Left ventricle myocardium inferior (tissue), 1 donor: Measurements from ENCODE around the gene CFAP46. TPM values are rescaled to one million over a fixed set of nuclear protein-coding genes. Genes with fewer than 3 reads are reported as not detected.
A peak's percentile ranks its signal among the peaks of the same experiment; 100 is the strongest.

ENCODE experiments used
- DNase-seq: peaks from one replicate; pipeline ENCODE4 v3.0.0-alpha.2; 2020
- H3K27ac ChIP-seq: fragments of 200-600 bp; replicated peaks from 2 replicates; pipeline ENCODE4 v1.8.0; 2021
- H3K27me3 ChIP-seq: fragments of 200-600 bp; 2 replicates; pipeline ENCODE4 v1.8.0; 2021; ENCODE audit warnings: low read depth
- H3K36me3 ChIP-seq: fragments of 200-600 bp; 2 replicates; pipeline ENCODE4 v1.8.0; 2021
- H3K4me1 ChIP-seq: fragments of 200-600 bp; 2 replicates; pipeline ENCODE4 v1.8.0; 2021
- H3K4me3 ChIP-seq: fragments of 200-600 bp; 2 replicates; pipeline ENCODE4 v1.8.0; 2021; ENCODE audit warnings: mild to moderate bottlenecking, moderate library complexity
- H3K9me3 ChIP-seq: fragments of 200-600 bp; replicated peaks from 2 replicates; pipeline ENCODE4 v1.8.0; 2021
- intact Hi-C: fragments of 100-400 bp; cut with micrococcal nuclease; formaldehyde crosslinking; loops from one replicate; pipeline ENCODE4 v1.11.0; 2022
- total RNA-seq: library from RNA; stranded (reverse); fragmentation: NEBNext Ultra II Directional; extraction: Animal tissue kit (Norgen Biotek cat#: 25700); gene quantifications from one replicate; pipeline ENCODE4 v1.2.1, GENCODE V29; 2021
- TF ChIP-seq, protein P1 (sequence below): fragments of 200-600 bp; IDR thresholded peaks from 2 replicates; pipeline ENCODE4 v1.8.0; 2021; ENCODE audit warnings: antibody characterized with exemption, mild to moderate bottlenecking, borderline replicate concordance
- donor health status: DM: no; HTN: yes; CAD: no; lungs with severe emphysema.

The CFAP46 gene
- total RNA-seq, 1 donor from 2014 or later: 0.99 TPM

DNA sequence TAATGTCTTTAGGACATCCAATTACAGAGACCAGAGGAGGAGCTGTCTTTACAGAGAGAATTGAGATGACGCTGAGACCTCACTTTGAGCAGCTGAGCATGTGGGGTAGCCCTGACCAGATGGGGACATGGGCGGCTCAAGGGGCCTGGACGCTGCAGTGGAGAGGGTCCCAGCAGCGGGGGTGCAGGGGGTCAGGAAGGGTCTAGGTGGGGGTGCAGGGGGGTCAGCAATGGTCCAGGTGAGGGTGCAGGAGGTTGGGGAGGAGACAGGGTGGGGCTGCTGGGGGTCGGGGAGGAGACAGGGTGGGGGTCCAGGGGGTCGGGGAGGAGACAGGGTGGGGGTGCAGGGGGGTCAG, 43.2 kb upstream of the CFAP46 start:
- no peaks in the 10 kb centered on the region for H3K36me3 ChIP-seq
- peaks cover 51% of the 10 kb centered on the region for H3K27me3 ChIP-seq
- no peaks in the 10 kb centered on the region for H3K9me3 ChIP-seq
- no peak overlapping the region for H3K27ac ChIP-seq
- intact Hi-C loops: no loop called here
- TF ChIP-seq, protein P1, sequence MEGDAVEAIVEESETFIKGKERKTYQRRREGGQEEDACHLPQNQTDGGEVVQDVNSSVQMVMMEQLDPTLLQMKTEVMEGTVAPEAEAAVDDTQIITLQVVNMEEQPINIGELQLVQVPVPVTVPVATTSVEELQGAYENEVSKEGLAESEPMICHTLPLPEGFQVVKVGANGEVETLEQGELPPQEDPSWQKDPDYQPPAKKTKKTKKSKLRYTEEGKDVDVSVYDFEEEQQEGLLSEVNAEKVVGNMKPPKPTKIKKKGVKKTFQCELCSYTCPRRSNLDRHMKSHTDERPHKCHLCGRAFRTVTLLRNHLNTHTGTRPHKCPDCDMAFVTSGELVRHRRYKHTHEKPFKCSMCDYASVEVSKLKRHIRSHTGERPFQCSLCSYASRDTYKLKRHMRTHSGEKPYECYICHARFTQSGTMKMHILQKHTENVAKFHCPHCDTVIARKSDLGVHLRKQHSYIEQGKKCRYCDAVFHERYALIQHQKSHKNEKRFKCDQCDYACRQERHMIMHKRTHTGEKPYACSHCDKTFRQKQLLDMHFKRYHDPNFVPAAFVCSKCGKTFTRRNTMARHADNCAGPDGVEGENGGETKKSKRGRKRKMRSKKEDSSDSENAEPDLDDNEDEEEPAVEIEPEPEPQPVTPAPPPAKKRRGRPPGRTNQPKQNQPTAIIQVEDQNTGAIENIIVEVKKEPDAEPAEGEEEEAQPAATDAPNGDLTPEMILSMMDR: no peak
- no peak for DNase-seq
- H3K4me3 ChIP-seq: no peak overlapping the region
- peaks cover 4% of the 10 kb centered on the region for H3K4me1 ChIP-seq

GRCh38 chr10:132984801-132985545, 42.6 kb upstream of the CFAP46 start:
- Histone ChIP-seq H3K9me3 (no peaks in the 10 kb centered on the region), H3K36me3 (no peaks in the 10 kb centered on the region), H3K4me3 (no peak overlapping the region), H3K27me3 (peaks cover 51% of the 10 kb centered on the region), H3K27ac (no peak overlapping the region), H3K4me1 (peaks cover 4% of the 10 kb centered on the region)
- TF ChIP-seq, protein P1: no peak
- intact Hi-C loops: no loop called here
- DNase-seq: no peak

DNA sequence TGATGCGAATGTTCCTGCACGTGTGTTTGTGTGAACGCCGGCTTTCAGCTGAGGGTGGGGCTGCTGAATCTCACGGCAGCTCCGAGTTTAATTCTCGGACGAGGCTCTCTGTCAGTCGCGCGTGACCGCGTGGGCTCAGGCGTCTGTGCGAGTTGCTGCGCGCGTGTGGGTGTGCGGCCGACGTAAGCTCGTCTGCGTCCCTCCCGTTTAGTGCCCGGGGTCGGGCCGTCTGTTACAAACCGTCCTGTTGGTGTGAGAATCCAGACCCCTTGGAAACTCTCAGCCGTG, 41.6 kb upstream of the CFAP46 start:
- Histone ChIP-seq H3K4me3 (no peak overlapping the region), H3K27ac (no peak overlapping the region), H3K27me3 (peaks cover 61% of the 10 kb centered on the region), H3K36me3 (no peaks in the 10 kb centered on the region), H3K9me3 (no peaks in the 10 kb centered on the region), H3K4me1 (peaks cover 4% of the 10 kb centered on the region)
- DNase-seq: no peak
- TF ChIP-seq, protein P1: no peak
- intact Hi-C loops: no loop called here

DNA sequence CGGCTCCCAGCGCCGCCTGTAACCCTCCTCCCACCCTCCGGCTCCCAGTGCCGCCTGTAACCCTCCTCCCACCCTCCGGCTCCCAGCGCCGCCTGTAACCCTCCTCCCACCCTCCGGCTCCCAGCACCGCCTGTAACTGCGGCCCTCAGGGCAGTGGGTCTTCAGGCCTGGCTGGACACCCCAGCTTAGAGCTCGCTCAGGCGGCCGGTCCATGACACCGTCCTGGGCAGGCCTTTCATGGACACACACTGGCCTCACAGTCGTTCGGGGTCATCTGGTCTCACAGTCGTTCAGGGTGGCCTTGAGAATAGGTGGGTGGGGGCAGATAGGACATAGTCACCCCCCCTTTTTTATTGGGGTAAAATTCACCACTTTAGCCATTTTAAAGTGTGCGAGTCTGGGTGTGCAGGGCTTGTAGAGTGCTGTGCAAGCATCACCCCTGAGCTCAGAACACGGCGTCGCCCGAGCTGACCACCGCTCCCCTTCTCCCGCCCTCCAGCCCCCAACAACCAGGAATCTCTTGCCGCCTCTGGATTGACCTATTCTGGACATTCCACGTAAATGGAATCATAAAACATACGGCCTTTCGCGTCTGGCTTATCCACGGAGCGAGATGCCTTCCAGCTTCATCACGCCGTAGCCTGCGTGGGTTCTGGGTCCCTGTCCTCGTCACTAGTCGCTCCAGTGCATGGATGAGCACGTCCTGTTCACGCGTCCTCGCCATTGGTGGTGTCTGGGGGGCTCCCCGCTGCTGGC, 41.1 kb upstream of the CFAP46 start:
- no peak for DNase-seq
- H3K27ac ChIP-seq: no peak overlapping the region

GRCh38 chr10:132982301-132982989, 40.1 kb upstream of the CFAP46 start:
- DNase-seq: peak; percentile 21
- H3K27ac ChIP-seq: no peak overlapping the region
- H3K4me3 ChIP-seq: no peak overlapping the region
- TF ChIP-seq, protein P1: no peak
- H3K9me3 ChIP-seq: no peaks in the 10 kb centered on the region
- no peaks in the 10 kb centered on the region for H3K36me3 ChIP-seq
- H3K4me1 ChIP-seq: peaks cover 4% of the 10 kb centered on the region
- intact Hi-C loops: no loop called here
- H3K27me3 ChIP-seq: peaks cover 75% of the 10 kb centered on the region

More for the DNA sequence above, 41.1 kb upstream of the CFAP46 start:
- intact Hi-C loops: no loop called here
- H3K4me3 ChIP-seq: no peak overlapping the region
- TF ChIP-seq, protein P1: no peak
- H3K36me3 ChIP-seq: no peaks in the 10 kb centered on the region
- H3K27me3 ChIP-seq: peaks cover 67% of the 10 kb centered on the region
- H3K9me3 ChIP-seq: no peaks in the 10 kb centered on the region
- H3K4me1 ChIP-seq: peaks cover 4% of the 10 kb centered on the region
